GM19372 (cell line): ENCODE results near the gene TPT1.
"Not testable (repeated sequence)": the region's sequence is repeated elsewhere in the genome, so short reads cannot be mapped to it uniquely, and the experiment has no call there.

Experiments used
- ATAC-seq: cut with Tn5 transposase; IDR thresholded peaks from one replicate; pipeline ENCODE4 v1.9.1; 2021; ENCODE audit warnings: mild to moderate bottlenecking, low read depth, moderate library complexity; ENCODE audit not compliant: unreplicated experiment

Gene TPT1

GRCh38 chr13:45368005-45368404 lies 27.0 kb upstream of the TPT1 start:
- ATAC-seq = no peak

GRCh38 chr13:45367358-45367757 lies 26.4 kb upstream of the TPT1 start:
- peak; percentile 92 for ATAC-seq

GRCh38 chr13:45365558-45365885 lies 24.5 kb upstream of the TPT1 start:
- no peak for ATAC-seq

- ATAC-seq = no peak
These were observed 24.0 kb upstream of the TPT1 start for GRCh38 chr13:45364876-45365557.

GRCh38 chr13:45362939-45363338 lies 22.0 kb upstream of the TPT1 start:
- ATAC-seq = no peak

GRCh38 chr13:45361596-45362206 lies 20.7 kb upstream of the TPT1 start:
- ATAC-seq = no peak

- ATAC-seq = no peak
These were observed 16.1 kb upstream of the TPT1 start for GRCh38 chr13:45356966-45357672.

GRCh38 chr13:45353895-45354294 lies 12.9 kb upstream of the TPT1 start:
- no peak for ATAC-seq

GRCh38 chr13:45352031-45352430 lies 11.0 kb upstream of the TPT1 start:
- no peak for ATAC-seq

GRCh38 chr13:45350152-45350551 lies 9.2 kb upstream of the TPT1 start:
- ATAC-seq = no peak

- ATAC-seq = no peak
These were observed 8.5 kb upstream of the TPT1 start for GRCh38 chr13:45349438-45349837.

- ATAC-seq = not testable (repeated sequence)
These were observed 3.1 kb upstream of the TPT1 start for GRCh38 chr13:45344064-45344463.

GRCh38 chr13:45343102-45343501 lies 2.1 kb upstream of the TPT1 start:
- ATAC-seq = not testable (repeated sequence)

- not testable (repeated sequence) for ATAC-seq
These were observed 1.7 kb upstream of the TPT1 start for GRCh38 chr13:45342668-45343067.

GRCh38 chr13:45341799-45342500 lies 967 bp upstream of the TPT1 start:
- no peak for ATAC-seq

GRCh38 chr13:45340422-45341033 lies 455 bp downstream of the TPT1 start:
- peak; percentile 27 for ATAC-seq

GRCh38 chr13:45339867-45340266 lies 1.1 kb downstream of the TPT1 start:
- ATAC-seq = no peak

- ATAC-seq = no peak
These were observed 1.6 kb downstream of the TPT1 start for GRCh38 chr13:45339399-45339798.

GRCh38 chr13:45337803-45338202 lies 3.2 kb downstream of the TPT1 start:
- ATAC-seq = no peak

- no peak for ATAC-seq
These were observed 3.6 kb downstream of the TPT1 start for GRCh38 chr13:45337395-45337794.
